ENCODE measurements around the gene DENND4A. TPM values are rescaled to one million over a fixed set of nuclear protein-coding genes. Genes with fewer than 3 reads are reported as not detected.

The DENND4A gene
- total RNA-seq, 4 donors from 2014 or later: 12.2 to 42.1 (median 14.2) TPM

DNA sequence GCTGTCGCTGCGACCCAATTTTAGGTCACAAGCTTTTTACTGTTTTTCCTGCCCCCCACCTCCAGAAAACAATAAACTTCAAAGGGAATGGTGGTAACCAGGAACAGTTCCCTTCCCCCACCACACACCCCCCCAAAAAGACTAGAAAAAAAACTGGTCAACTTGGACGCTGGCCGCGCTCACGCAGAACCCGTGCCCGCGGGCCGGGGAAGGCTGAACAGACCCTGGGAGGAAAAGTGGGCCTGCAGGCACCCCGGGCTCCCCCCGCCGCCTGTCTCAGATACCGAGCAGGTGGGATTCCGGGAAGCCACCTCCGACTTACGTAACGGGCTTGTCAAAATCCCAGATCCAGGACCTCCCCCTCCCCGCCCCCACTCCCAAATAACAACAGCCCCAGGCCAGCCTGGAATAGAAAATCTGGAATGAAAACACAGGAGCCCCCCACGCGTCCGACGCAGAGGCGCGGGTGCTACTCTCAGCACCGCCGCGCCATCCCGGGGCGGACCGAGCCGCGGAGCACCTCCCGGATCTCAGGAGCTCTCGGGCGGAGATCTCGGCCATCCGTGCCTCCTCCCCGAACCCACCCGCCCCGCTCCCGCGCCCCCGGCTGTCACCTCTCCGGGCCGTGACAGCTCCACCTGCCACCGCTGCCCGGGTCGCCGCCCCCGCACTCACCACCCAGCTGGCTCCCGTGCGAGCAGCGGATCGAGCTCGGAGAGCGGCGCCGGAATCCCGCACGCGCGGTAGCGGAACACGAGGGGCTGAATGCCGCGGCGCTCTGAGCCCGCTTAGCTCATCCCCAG lies 557 bp downstream of the DENND4A start:
- peak; percentile 83 to 87 for DNase-seq (ENCODE audit: low spot score in 2 of 2)
- Histone ChIP-seq H3K27me3 (no peaks in the 10 kb centered on the region), H3K36me3 (no peaks in the 10 kb centered on the region), H3K27ac (peak overlapping the region; percentile 99), H3K4me3 (peak overlapping the region; percentile 99), H3K4me1 (peaks cover 36% of the 10 kb centered on the region), H3K9me3 (no peaks in the 10 kb centered on the region)
- WGBS: 1% methylated on average over 18 of the region's 69 CpGs
- TF ChIP-seq POLR2AphosphoS5 (IDR thresholded peaks at IDR 0.05) (no peak), POLR2A (IDR thresholded peaks at IDR 0.05) (no peak), EP300 (IDR thresholded peaks at IDR 0.05) (no peak)
- TF ChIP-seq, protein P1, sequence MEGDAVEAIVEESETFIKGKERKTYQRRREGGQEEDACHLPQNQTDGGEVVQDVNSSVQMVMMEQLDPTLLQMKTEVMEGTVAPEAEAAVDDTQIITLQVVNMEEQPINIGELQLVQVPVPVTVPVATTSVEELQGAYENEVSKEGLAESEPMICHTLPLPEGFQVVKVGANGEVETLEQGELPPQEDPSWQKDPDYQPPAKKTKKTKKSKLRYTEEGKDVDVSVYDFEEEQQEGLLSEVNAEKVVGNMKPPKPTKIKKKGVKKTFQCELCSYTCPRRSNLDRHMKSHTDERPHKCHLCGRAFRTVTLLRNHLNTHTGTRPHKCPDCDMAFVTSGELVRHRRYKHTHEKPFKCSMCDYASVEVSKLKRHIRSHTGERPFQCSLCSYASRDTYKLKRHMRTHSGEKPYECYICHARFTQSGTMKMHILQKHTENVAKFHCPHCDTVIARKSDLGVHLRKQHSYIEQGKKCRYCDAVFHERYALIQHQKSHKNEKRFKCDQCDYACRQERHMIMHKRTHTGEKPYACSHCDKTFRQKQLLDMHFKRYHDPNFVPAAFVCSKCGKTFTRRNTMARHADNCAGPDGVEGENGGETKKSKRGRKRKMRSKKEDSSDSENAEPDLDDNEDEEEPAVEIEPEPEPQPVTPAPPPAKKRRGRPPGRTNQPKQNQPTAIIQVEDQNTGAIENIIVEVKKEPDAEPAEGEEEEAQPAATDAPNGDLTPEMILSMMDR (IDR thresholded peaks at IDR 0.05): no peak

DNA sequence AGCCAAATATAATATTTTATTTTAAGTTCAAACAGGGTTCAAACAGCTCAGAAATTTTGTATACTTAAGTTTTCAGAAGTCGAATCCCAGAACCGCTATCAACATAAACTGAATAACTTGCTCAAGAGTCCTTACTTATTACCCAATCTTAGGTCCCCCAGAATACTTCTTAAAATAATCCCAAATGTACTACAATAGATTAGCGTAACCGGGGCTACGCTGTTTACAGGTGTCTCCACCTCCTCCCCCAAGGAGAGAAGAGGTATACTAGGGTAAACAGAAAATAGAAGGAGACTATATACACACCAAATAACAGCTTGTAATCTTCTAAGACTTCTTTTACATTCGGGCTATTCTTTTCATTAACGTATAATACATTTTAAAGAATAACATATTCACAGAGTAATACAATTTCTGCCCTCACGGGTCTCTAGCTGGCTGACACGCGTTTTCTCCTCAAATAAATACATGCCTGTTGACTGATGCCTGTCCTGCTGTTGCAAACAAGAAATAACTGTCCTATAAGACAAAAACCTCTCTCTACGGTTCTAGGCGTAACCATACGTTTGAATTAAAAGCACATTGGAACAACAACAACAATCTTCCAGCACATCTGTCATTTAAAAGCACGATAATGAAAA lies 1.3 kb downstream of the DENND4A start:
- Histone ChIP-seq H3K27me3 (no peaks in the 10 kb centered on the region), H3K27ac (peak overlapping the region; percentile 99), H3K4me3 (peak overlapping the region; percentile 99), H3K36me3 (no peaks in the 10 kb centered on the region), H3K9me3 (no peaks in the 10 kb centered on the region), H3K4me1 (peaks cover 30% of the 10 kb centered on the region)
- 7% methylated on average over 14 of the region's 14 CpGs for WGBS
- TF ChIP-seq, protein P1 (IDR thresholded peaks at IDR 0.05): no peak
- TF ChIP-seq POLR2AphosphoS5 (IDR thresholded peaks at IDR 0.05) (no peak), POLR2A (IDR thresholded peaks at IDR 0.05) (no peak), EP300 (IDR thresholded peaks at IDR 0.05) (no peak)
- no peak for DNase-seq (ENCODE audit: low spot score in 2 of 2)

DNA sequence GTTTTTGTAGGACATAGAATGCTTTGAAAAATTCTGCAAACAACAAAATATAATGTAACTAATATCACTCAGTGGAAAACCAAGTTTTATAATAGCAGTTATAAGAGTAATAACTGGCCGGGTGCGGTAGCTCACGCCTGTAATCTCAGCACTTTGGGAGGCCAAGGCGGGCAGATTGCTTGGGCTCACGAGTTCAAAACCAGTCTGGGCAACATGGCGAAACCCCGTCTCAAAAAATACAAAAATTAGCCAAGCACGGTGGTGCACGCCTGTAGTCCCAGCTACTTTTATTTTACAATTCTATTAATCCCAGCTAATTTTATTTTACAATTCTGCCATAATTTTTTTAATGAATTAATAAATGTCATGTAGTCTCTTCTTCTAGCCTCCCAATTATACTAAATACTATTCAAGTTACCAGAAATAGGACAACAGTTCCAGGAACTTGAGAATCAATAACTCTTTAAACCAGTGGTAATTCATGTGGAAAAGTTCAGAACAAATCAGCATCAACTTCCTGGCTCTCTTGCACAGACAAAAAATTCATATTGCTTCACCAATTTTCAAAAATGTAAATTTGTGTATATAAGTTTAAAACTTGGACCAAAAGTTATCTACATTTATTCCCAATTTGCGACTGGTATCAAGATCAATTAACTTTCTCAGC lies 2.2 kb downstream of the DENND4A start:
- WGBS: 87% methylated on average over 10 of the region's 10 CpGs
- no peak overlapping the region for H3K27ac ChIP-seq
- no peaks in the 10 kb centered on the region for H3K36me3 ChIP-seq
- peak overlapping the region; percentile 99 for H3K4me3 ChIP-seq
- H3K4me1 ChIP-seq: peaks cover 30% of the 10 kb centered on the region
- DNase-seq (ENCODE audit: low spot score in 2 of 2): no peak
- TF ChIP-seq, protein P1 (IDR thresholded peaks at IDR 0.05): no peak
- TF ChIP-seq EP300 (IDR thresholded peaks at IDR 0.05) (no peak), POLR2AphosphoS5 (IDR thresholded peaks at IDR 0.05) (no peak), POLR2A (IDR thresholded peaks at IDR 0.05) (no peak)
- H3K9me3 ChIP-seq: no peaks in the 10 kb centered on the region
- H3K27me3 ChIP-seq: no peaks in the 10 kb centered on the region

DNA sequence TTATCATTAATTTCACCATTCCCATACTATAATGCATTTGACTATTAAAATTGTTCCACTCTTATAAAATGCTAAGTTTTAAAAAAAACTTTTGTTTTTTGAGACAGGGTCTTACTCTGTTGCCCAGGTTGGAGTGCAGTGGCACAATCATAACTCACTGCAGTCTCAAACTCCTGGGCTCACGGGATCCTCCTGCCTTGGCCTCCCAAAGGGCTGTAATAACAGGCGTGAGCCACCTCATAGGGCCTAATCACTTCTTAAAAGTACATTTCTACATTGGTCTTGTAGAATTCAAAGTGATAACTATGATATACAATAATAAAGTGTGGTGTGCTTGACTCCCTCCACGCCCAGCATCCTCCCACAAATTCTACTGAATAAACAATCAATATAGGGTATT lies 3.0 kb downstream of the DENND4A start:
- Histone ChIP-seq H3K4me3 (no peak overlapping the region), H3K9me3 (no peaks in the 10 kb centered on the region), H3K27ac (no peak overlapping the region), H3K4me1 (peaks cover 30% of the 10 kb centered on the region), H3K36me3 (no peaks in the 10 kb centered on the region), H3K27me3 (no peaks in the 10 kb centered on the region)
- TF ChIP-seq, protein P1 (IDR thresholded peaks at IDR 0.05): no peak
- TF ChIP-seq POLR2AphosphoS5 (IDR thresholded peaks at IDR 0.05): no peak
- no peak for TF ChIP-seq POLR2A (IDR thresholded peaks at IDR 0.05)
- TF ChIP-seq EP300 (IDR thresholded peaks at IDR 0.05): no peak
- 97% methylated on average over 3 of the region's 3 CpGs for WGBS
- no peak for DNase-seq (ENCODE audit: low spot score in 2 of 2)

DNA sequence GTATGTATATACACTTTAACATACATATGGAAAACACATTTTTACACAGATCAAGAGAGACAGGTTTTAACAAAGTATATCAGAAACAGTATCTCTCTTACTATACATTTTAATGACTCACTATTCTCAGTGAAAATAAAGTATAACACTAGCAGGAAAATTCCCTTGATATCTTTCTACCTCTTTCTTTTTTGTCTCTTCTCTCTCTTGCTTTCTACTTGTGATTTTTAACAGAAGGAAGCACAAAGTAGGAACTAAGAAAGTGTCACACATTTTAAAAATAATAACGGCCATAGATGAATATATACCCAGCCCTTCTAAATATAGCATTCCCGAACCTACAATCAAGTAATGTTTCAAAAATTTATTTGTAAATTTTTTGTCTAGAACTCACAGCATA lies 4.8 kb downstream of the DENND4A start:
- peak overlapping the region; percentile 6 for H3K4me3 ChIP-seq
- DNase-seq (ENCODE audit: low spot score in 2 of 2): no peak
- H3K9me3 ChIP-seq: no peaks in the 10 kb centered on the region
- WGBS: 36% methylated on average over 2 of the region's 2 CpGs
- H3K4me1 ChIP-seq: peaks cover 20% of the 10 kb centered on the region
- TF ChIP-seq POLR2A (IDR thresholded peaks at IDR 0.05) (no peak), POLR2AphosphoS5 (IDR thresholded peaks at IDR 0.05) (no peak), EP300 (IDR thresholded peaks at IDR 0.05) (no peak)
- TF ChIP-seq, protein P1 (IDR thresholded peaks at IDR 0.05): no peak
- H3K27ac ChIP-seq: no peak overlapping the region
- no peaks in the 10 kb centered on the region for H3K27me3 ChIP-seq
- no peaks in the 10 kb centered on the region for H3K36me3 ChIP-seq
